SH-SY5Y (cell line): ENCODE data around the gene OSBP.

Experiments used
- GATA2 ChIP-seq: IDR thresholded peaks from 2 replicates; pipeline ENCODE4 v1.6.1; 2011; ENCODE audit warnings: mild to moderate bottlenecking, low read depth, low read length
- GATA3 ChIP-seq: IDR thresholded peaks from 2 replicates; pipeline ENCODE4 v1.6.1; 2011; ENCODE audit warnings: low read depth, mild to moderate bottlenecking, low read length, moderate library complexity

DNA sequence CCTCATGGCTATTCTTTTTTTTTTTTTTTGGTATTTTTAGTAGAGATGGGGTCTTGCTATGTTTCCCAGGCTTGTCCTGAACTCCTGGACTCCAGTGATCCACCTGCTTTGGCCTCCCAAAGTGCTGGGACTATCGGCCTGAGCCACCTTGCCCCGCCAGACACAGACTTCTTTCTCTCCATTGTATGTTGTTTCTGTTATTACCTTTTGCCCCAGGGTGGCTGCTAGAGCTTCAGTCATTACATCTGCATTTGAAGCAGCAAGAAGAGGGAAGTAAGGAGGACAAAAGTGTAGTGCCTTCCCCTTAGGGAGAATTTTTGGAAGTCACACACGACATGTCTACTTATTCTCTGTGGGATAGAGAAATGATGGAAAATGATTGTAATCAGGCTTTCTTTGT is 10.1 kb upstream of the OSBP start:
- TF ChIP-seq GATA2 (no peak), GATA3 (no peak)
